Lung (tissue), 12 donors: Measurements from ENCODE around the gene TMEM40. TPM values are rescaled to one million over a fixed set of nuclear protein-coding genes. Genes with fewer than 3 reads are reported as not detected.
"Not testable (repeated sequence)": the region's sequence is repeated elsewhere in the genome, so short reads cannot be mapped to it uniquely, and the experiment has no call there.

Experiments used
- ATAC-seq: fragments of 200-7000 bp; cut with Tn5 transposase; one replicate; pipeline ENCODE4 v1.9.1; 2020; ENCODE audit warnings: moderate number of reproducible peaks; ENCODE audit not compliant: insufficient read depth, low FRiP score
- DNase-seq, 3 donors: peaks; one replicate each; pipeline ENCODE4 v3.0.0-alpha.2; 2013 to 2017
- H3K27ac ChIP-seq, 2 donors: one replicate each; pipeline ENCODE4 v1.5.1; 2013; ENCODE audit warnings: mild to moderate bottlenecking in 2 of 2, moderate library complexity in 2 of 2, control low read depth in 1 of 2, inconsistent platforms in 1 of 2, low read depth in 1 of 2, low read length in 1 of 2
- H3K27me3 ChIP-seq, 3 donors: one replicate each; pipeline ENCODE4 v1.5.1; 2013; ENCODE audit warnings: low read length in 2 of 3; ENCODE audit not compliant: control insufficient read depth in 3 of 3, insufficient read depth in 3 of 3
- H3K36me3 ChIP-seq, 4 donors: one replicate each; pipeline ENCODE4 v1.5.1; 2013; ENCODE audit warnings: low read length in 4 of 4, mild to moderate bottlenecking in 1 of 4, moderate library complexity in 1 of 4; ENCODE audit not compliant: control insufficient read depth in 4 of 4, insufficient read depth in 4 of 4
- H3K4me1 ChIP-seq, 5 donors: one replicate each; pipeline ENCODE4 v1.5.1; 2013; ENCODE audit warnings: low read length in 5 of 5, mild to moderate bottlenecking in 2 of 5, moderate library complexity in 1 of 5; ENCODE audit not compliant: control insufficient read depth in 5 of 5, insufficient read depth in 5 of 5
- H3K4me3 ChIP-seq: one replicate; pipeline ENCODE4 v1.5.1; 2013; ENCODE audit warnings: mild to moderate bottlenecking, control low read depth, moderate library complexity
- H3K9ac ChIP-seq, 2 donors: one replicate each; pipeline ENCODE4 v1.5.1; 2013; ENCODE audit warnings: low read length in 2 of 2, control low read depth in 1 of 2; ENCODE audit not compliant: insufficient read depth in 1 of 2
- H3K9me3 ChIP-seq, 4 donors: one replicate each; pipeline ENCODE4 v1.5.1; 2013; ENCODE audit warnings: low read length in 3 of 4, mild to moderate bottlenecking in 1 of 4, moderate library complexity in 1 of 4; ENCODE audit not compliant: control insufficient read depth in 4 of 4, insufficient read depth in 3 of 4
- WGBS, 2 donors: extraction: QIAGEN DNeasy Blood & Tissue Kit; methylation state at CpG; one replicate each; pipeline ENCODE4 v1.1.7; 2013; 5-methylcytosine and 5-hydroxymethylcytosine counted together
- polyA plus RNA-seq, 2 donors: library from polyadenylated mRNA; stranded (reverse); fragments of 200-250 nt; gene quantifications; one replicate each; pipeline ENCODE4 v1.2.1, GENCODE V29; 2013
- total RNA-seq, 2 donors: library from RNA; depleted of rRNA in 1 of 2; stranded (reverse); fragments of >200 nt in 1 of 2; gene quantifications; one replicate each; pipeline ENCODE4 v1.2.1, GENCODE V29; 2014 to 2021
- TF ChIP-seq, protein P1 (sequence below): IDR thresholded peaks from 2 replicates; pipeline ENCODE4 v1.5.1; 2012; ENCODE audit warnings: mild to moderate bottlenecking; ENCODE audit errors: control extremely low read depth, extremely low read depth
- donor health status: control.
- donor health status: control.
- donor health status: Bipolar disorder and iron deficiency.
- donor health status: healthy.
- donor health status: DM: yes; HTN: yes; CAD: no.

TMEM40 gene
- total and polyA plus RNA-seq, 4 donors, result 2.0 to 6.0 (median 4.0) TPM

GRCh38 chr3:12702501-12702900 lies 56.6 kb downstream of the TMEM40 start:
- TF ChIP-seq, protein P1, sequence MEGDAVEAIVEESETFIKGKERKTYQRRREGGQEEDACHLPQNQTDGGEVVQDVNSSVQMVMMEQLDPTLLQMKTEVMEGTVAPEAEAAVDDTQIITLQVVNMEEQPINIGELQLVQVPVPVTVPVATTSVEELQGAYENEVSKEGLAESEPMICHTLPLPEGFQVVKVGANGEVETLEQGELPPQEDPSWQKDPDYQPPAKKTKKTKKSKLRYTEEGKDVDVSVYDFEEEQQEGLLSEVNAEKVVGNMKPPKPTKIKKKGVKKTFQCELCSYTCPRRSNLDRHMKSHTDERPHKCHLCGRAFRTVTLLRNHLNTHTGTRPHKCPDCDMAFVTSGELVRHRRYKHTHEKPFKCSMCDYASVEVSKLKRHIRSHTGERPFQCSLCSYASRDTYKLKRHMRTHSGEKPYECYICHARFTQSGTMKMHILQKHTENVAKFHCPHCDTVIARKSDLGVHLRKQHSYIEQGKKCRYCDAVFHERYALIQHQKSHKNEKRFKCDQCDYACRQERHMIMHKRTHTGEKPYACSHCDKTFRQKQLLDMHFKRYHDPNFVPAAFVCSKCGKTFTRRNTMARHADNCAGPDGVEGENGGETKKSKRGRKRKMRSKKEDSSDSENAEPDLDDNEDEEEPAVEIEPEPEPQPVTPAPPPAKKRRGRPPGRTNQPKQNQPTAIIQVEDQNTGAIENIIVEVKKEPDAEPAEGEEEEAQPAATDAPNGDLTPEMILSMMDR, result no peak
- H3K4me3 ChIP-seq, result no peak overlapping the region
- H3K9ac ChIP-seq, result no peak overlapping the region
- H3K36me3 ChIP-seq, result no peaks in the 10 kb centered on the region
- H3K4me1 ChIP-seq, result peaks cover 0 to 6% (median 0%) of the 10 kb centered on the region in 5 donors
- DNase-seq (no peak), ATAC-seq (no peak)
- WGBS, 2 donors, result 88 to 94% methylated on average over 3 of the region's 3 CpGs
- H3K27me3 ChIP-seq, result no peaks in the 10 kb centered on the region
- H3K27ac ChIP-seq, result no peak overlapping the region
- no peaks in the 10 kb centered on the region for H3K9me3 ChIP-seq

DNA sequence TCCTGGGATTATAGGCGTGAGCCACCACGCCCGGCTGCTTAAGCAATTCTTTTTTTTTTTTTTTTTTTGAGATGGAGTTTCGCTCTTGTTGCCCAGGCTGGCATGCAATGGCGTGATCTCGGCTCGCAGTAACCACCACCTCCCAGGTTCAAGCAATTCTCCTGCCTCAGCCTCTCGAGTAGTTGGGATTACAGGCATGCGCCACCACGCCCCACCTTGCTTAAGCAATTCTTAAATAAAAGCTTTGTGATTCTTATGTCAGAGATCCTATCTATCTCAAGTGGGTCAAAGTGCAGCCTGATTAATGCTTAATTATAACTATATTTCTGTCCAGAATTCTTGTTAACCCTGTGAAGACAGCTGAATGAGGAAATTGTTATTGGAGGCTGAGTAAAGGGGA lies 57.5 kb downstream of the TMEM40 start:
- not testable (repeated sequence) for H3K27ac ChIP-seq, DNase-seq, H3K9me3 ChIP-seq, H3K36me3 ChIP-seq, H3K4me1 ChIP-seq, ATAC-seq, H3K27me3 ChIP-seq, H3K9ac ChIP-seq, H3K4me3 ChIP-seq
- 85 to 88% methylated on average over 10 of the region's 10 CpGs for WGBS, 2 donors

DNA sequence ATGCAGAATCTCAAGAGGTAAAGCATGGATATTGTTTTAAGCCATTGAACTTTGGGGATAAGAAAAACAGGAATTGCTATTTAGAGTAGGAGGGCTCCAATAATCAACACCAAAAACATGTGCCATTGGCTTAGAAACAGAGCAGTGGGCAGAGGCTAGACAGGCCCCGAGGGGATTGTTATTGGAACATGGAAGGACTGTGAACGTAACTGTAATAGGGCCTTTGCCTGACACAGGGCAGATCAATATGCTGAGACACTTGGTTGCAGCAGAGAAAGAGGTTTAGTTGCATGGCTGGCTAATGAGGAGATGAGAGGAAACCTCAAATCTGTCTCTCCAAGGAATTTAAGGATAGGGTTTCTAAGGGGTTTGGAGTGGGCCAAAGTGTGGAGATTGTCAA lies 58.3 kb downstream of the TMEM40 start:
- no peak overlapping the region for H3K27ac ChIP-seq
- H3K9me3 ChIP-seq, result no peaks in the 10 kb centered on the region
- DNase-seq, result no peak
- no peaks in the 10 kb centered on the region for H3K36me3 ChIP-seq
- no peak for ATAC-seq
- TF ChIP-seq, protein P1, result no peak
- WGBS, 2 donors, result 88 to 93% methylated on average over 2 of the region's 2 CpGs
- H3K27me3 ChIP-seq, result no peaks in the 10 kb centered on the region
- H3K4me3 ChIP-seq, result no peak overlapping the region
- no peak overlapping the region for H3K9ac ChIP-seq
- H3K4me1 ChIP-seq, result no peaks in the 10 kb centered on the region

- DNase-seq (no peak), ATAC-seq (no peak)
- Histone ChIP-seq H3K9ac (no peak overlapping the region), H3K9me3 (no peaks in the 10 kb centered on the region), H3K4me1 (peaks cover 0 to 2% (median 0%) of the 10 kb centered on the region in 5 donors), H3K27ac (no peak overlapping the region), H3K27me3 (no peaks in the 10 kb centered on the region), H3K36me3 (no peaks in the 10 kb centered on the region), H3K4me3 (no peak overlapping the region)
- WGBS, 2 donors, result 91 to 96% methylated on average over 2 of the region's 2 CpGs
- TF ChIP-seq, protein P1, result no peak
These were observed 63.1 kb downstream of the TMEM40 start for GRCh38 chr3:12695916-12696315.
